ENCODE data around the gene CPB2.

The CPB2 gene

DNA sequence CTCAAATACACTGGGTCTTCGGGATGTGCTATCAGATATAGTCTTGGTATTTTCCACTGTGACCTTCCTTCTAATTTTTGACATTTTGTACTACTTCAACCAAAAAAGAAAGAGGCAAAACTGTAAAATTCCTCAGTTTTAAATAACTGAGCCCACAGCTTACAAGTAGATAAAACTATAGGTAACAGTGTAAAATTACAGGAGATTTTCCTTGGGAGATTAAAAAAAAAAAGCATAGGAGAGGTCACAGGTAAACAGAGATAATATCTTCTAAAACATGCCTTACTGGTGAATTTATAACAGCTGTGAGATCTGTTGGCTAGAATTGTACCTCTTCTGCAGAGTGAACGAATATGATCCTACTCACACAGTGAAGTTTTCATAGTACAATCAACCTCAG, 59.4 kb downstream of the CPB2 start:
- DNase-seq, result no peak

DNA sequence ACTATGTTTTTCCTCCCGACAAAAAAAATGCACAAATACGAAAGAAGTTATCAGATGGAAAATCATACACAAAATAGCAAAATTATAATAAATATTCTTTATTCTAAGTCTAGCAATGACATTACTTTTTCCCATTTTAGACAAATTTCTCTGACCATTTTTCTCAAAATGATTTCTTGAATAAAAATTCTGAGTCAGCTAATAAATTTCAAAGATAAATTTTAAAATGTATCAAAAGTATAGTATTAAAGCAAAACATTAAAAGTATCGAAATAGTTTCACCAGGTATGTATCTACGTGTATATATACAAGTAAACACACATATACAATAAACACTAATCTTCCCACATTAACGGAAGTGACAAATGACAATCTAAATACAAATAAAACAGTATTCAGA, 61.2 kb downstream of the CPB2 start:
- no peak for DNase-seq

DNA sequence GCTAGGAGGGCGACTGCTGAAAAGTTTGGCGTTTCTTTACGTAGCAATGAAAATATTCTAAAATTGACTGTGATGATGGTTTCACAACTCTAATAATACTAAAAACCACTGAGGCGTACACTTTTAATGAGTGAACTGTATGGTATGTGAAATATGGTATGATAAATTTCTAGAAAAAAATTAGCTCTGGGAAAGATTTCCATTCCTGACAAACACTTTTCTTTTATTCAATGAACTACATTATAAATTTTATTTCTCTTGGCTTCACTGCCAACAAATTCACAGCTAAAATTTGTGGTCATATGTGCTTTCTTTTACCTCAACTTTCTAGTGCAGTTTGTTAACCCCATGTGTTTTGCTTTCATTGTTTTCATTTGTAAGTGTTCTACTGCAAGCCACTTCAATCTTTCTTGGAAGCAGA, 63.4 kb downstream of the CPB2 start:
- DNase-seq, result no peak

DNA sequence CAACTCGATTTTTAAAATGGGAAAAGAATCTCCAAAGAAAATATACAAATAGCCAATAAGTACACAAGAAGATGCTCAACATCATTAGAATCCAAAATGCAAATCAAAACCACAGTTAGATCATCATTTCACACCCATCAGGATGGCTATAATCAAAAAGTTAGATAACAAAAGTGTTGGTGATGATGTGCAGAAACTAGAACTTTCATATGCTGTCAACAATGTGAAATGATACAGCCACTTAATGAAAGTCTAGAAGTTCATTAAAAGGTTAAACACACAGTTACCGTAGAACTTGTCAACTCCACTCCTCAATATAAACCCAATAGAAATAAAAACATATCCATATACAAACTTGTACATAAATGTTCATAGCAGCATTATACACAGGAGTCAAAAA, 64.1 kb downstream of the CPB2 start:
- DNase-seq, result no peak

DNA sequence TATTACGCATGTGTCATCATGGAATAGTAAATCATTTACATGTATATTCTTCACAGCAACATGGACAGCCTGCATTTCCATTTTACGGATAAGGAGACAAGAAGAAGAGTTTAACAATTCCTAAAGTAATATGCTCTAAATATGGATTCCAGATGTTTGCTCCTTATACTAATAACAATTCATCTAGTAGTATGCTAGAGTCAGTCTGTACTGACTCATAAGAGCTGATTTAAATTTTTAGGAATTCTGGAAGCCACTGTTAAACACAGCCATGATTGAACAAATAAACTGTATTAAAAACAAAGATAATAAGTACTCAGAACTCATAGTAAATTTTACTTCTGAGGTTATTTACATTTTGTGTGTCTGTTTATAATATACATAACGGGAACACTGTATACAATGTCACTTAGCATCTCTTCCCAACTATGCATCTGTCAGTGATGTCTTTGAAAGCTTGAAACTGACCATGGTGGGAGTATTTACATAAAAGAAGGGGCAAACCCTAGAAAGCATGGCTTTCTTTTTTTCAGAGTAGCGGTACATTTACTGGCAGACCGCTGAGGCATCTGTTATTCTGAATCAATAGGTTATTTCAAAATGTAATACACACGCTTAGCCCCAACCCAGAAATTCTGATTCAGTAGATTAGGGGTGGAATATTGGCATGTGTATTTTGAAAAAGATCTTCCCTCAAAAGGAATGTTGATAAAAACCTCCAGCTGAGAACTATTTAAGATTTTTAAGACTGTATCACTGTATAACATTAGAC, 65.2 kb downstream of the CPB2 start:
- no peak for DNase-seq

DNA sequence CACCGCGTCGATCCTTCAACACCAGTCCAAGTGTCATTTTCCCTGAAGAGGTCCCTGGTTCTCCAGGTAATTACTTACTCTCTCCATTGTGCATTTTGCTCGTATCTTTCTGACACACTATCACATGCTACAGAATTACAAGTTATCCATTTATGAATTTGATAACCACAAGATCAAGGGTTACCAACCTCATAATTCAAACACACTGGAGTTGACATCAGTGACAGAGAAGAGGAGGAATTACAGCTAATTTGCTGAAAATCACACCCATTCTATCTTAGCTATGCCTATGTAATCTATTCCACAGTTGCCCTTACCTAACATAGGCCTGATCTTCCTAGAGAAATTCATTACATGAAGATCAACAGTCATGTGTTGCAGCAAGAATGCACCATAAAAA, 66.5 kb downstream of the CPB2 start:
- DNase-seq, result no peak

DNA sequence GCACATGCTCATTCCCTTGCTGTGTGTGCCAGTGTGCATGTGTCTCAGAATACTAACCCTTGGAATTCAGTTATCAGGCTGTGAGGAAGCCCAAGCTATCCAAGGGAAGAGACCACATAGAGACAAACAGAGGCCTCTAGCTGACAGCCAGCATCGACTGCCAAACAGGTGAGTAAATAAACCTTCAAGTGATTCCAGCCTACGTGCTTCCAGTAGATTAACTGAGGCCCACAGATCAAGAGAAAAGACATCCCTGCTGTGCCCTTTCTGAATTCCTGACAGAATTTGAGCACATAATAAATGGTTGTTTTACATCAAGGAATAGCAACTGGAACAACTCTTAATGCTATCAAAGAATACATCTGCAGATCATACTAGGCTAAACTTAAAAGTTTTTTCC, 69.8 kb downstream of the CPB2 start:
- no peak for DNase-seq

DNA sequence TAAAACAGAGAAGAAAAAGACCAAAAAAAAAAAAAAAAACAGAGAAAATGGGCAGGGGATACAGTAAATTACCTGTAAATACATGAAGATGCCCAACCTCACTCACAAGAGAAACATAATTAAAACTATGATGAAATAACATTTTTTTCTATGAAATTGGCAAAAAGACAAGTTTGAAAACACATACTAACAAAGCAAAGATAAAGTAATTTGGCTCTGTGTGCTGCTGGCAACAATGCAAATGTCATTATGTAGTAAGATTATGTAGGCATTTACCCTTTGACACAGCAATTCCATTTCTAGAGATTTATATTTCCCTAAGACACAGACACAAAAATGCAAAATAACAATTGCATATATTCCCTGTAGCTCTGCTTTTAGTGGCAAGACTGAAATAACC, 72.5 kb downstream of the CPB2 start:
- no peak for DNase-seq

DNA sequence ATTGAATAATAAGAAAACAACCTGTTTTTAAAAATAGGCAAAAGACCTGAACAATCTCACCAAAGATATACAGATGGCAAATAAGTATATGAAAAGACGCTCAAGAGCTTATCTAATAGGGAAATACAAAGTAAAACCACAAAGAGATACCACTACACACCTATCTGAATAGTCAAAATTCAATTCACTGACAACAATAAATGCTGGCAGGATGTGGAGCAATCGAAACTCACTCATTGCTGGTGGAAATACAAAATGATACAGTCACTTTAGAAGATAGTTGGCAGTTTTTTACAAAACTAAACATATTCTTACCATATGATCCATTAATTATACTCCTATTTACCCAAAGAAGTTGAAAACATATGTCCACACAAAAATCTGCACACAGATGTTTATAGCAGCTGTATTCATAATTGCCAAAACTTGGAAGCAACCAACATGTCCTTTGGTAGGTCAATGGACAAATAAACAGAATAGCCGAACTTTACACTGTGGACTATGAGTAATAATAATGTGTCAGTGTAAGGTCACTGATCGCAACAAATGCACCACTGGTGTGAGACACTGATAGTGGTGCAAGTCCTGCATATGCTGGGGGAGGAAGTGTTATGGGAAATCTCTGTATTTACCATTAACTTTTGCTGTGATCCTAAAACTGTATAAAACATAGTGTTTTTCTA, 73.1 kb downstream of the CPB2 start:
- DNase-seq, result no peak

DNA sequence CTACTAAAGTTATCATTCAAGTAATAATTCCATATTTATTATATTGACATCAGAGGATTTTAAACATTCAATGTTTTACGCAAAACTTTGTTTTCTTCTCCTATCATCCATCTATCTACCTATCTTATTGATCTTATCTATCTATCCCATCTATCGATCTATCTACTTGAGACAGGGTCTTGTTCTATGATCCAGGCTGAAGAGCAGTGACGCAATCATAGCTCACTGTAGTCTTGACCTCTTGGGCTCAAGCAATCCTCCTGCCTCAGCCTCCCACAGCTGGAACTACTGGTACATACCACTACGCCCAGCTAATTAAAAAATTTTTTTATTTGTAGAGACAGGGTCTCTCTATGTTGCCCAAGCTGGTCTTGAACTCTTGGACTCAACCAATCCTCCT, 79.7 kb downstream of the CPB2 start:
- no peak for DNase-seq

DNA sequence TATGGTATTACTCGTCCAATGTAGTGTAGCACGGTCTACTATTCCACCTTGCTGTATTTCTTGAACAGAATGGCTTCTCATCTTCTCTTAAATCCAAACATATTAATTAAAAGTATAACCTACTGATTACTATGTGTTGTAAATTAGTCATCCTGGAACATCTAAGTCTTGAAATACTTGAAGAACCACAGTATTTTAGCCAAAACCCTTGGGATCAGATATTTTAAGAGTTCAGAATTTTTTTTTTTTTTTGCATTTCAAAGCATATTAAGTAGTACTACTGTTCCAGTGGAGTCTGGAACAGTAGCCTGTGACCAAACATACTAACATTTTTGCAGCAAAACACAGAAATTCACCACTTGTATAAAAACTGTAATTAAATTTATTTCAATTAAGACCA, 82.4 kb downstream of the CPB2 start:
- DNase-seq, result no peak

DNA sequence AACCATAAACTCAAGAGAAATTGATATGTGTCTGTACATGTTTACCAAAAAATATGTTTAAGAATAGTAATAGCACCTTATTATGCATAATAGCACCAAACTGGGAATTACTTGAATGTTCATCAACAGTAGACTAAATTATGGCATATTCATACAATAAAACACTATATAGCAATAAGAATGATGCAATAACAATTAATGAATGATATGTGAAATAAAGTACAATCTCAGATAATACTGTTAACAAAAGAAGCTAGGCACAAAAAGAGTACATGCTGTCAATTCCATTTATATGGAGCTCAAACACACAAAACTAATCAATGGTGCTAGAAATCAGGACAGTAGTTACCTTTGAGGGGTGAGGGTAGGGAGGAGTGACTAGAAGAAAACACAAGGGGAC, 88.6 kb downstream of the CPB2 start:
- no peak for DNase-seq

DNA sequence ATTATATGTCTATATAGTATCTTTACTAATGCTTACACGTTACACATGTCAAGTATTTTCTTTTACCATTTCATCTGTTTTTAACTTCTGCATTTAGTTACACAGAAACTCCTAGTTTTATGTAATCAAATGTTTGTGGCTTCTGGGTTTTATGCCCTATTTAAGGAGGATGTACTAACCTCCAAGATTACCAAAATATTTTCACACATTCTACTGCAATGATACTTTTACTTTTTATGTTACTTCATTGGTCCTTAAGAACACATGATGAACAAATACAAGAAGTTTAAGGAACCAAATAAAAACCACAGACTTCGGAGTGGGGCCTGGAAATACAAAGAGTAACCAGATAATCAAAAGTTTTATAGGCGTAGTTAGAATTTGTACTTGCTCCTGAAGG, 89.5 kb downstream of the CPB2 start:
- DNase-seq, result no peak

DNA sequence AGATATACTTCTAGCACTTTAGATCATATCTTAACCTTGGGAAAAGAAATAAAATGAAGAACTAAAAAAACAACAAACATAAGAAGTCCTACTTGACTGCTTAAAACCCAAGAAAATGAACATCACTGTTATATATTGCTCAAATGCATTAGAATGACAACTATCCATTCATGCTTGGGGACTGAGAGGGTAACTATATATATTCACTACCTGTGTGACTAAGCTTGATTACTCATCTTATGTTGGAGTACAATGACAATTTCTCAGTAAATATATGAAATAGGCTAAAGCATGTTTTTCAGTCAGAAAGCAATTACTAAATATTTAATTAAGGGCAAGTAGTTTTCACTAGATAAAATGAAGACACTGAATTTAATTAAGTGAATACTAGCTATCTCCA, 92.4 kb downstream of the CPB2 start:
- DNase-seq, result no peak

DNA sequence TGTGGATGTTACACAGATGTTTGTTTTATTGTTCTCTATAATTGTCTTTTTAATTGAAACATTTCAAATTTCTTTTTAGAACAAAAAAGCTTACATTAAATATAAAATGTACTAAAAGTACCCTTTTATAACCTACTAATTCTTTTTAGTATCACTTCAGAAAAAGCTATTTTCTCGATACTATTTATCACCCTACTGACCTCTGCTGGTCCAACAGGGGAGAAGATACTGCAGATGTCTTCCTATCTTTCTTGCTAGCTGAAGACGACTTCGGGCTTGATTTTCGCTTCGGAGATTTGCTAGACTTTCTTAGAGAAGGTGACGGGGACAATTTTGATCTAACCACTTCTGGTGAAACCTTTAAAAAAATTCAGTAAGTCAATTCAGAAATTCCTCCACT, 94.7 kb downstream of the CPB2 start:
- DNase-seq, result no peak

DNA sequence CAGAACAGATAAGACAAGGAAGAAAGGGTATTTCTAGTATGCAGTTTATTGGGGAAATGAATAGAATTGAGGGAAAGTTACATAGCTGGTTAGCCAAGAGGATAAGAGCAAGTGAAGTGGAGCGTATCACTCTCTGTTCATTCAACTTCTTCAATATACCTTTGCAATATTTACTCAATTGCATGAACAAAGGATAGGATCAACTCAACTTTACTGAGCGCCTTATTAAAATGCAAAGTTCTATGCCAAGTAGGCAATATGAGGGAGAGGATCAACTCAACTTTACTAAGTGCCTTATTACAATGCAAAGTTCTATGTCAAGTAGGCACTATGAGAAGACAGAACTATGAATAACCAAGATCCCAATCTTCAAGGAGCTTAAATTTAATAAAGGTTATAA, 96.2 kb downstream of the CPB2 start:
- DNase-seq, result no peak

DNA sequence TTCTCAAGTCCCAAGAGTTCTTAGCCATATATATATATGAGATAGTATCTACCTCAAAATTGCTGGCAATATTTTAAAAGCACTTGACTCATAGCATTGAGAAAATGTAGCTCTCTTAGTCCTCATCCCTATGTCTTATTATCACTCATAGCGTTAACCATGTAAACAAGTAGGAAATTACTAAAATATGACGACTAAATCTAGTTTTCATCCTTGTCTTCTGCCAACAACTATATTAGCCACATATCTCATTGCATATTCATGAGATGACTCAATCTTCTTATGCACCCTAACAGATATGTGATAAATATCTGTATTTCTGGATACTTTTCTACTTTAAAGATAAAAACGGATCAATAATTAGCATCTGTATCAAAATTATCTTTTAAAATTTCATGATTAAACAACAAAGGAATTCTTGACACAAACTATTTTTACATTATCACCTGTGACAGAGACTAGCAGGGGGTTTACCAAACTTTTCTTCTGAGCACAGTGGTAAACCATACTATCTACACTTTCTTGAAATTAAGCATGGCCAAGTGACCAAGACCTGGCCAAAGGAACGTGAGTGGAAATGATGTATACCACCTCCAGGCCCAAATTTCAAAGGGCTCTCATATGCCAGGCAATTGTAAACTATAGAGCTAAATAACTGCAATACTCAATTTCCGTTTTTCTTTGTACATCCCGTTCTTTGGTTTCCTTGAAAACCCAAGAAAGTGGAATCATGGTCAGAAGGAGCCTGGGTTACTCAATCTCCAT, 98.0 kb downstream of the CPB2 start:
- no peak for DNase-seq

DNA sequence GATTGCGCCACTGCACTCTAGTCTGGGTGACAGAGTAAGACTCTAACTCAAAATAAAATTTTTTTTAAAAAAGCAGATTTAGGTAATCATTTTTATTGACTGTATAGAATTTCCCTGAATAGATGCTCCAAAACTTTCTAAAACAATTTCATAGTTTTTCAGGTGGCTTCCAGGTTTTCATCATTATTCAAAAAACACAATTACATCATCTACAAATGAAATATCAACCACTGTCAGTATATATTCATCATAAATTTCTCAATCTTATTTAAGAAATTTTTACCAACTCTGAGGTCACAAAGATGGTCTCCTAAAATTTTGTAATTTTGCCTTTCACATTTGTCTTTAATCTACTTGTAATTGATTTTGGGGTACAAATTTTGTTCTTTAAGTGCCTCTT, 100.3 kb downstream of the CPB2 start:
- no peak for DNase-seq

Data from T1000 (cell line).